K562 (cell line): Measurements from ENCODE around the gene IGF1R. TPM values are rescaled to one million over a fixed set of nuclear protein-coding genes. Genes with fewer than 3 reads are reported as not detected.

Source experiments
- ATAC-seq: fragments of 200-7000 bp; cut with Tn5 transposase; 3 replicates; pipeline ENCODE4 v1.9.1; 2020; ENCODE audit warnings: moderate library complexity
- BruUV-seq: library from RNA; stranded (reverse); fragments of 400-500 nt; replicated peaks from 2 replicates; lab custom pipeline; 2021; lab: Mats Ljungman, UMichigan
- CTCF ChIA-PET: fragments of 300-600 bp; formaldehyde crosslinking; extraction: SDS; loops from one replicate; lab custom pipeline; 2021; ENCODE audit warnings: low intra/inter-chr PET ratio; lab: Yijun Ruan, JAX
- POLR2A ChIA-PET: fragments of 300-600, 350-650 bp; sonication (Branson Sonifier 250); formaldehyde crosslinking; extraction: SDS; loops from one replicate; lab custom pipeline; 2021; ENCODE audit warnings: antibody characterized with exemption, inconsistent platforms; lab: Yijun Ruan, JAX
- DNase-seq, 4 experiments: peaks; one replicate each; pipeline versions ENCODE4 v3.0.0 to v3.0.0-alpha.2; 2011 to 2018; ENCODE audit warnings: low spot score in 3 of 4, mixed read lengths in 3 of 4; ENCODE audit errors: extremely low read depth in 1 of 4
- FAIRE-seq: peaks from 2 replicates; lab custom pipeline; 2011; peaks lifted over from hg19 to GRCh38; lab: Jason Lieb, UNC
- H2AFZ ChIP-seq: 2 replicates; pipeline ENCODE4 v1.6.0; 2011; ENCODE audit warnings: low read depth, low read length, control low read depth, inconsistent platforms
- H3K27ac ChIP-seq: fragments of 200-600 bp; 3 replicates; pipeline ENCODE4 v1.8.0; 2011; ENCODE audit warnings: low read depth, mild to moderate bottlenecking, control low read depth, inconsistent platforms, low read length, moderate library complexity, mixed read lengths; ENCODE audit errors: extremely low read depth
- H3K27me3 ChIP-seq, 2 experiments: fragments of 300-600 bp in 1 of 2; 2 replicates in 1 of 2; 3 replicates in 1 of 2; pipeline versions ENCODE4 v1.6.0 to v1.8.0; 2011; ENCODE audit warnings: inconsistent platforms in 2 of 2, low read length in 2 of 2, mild to moderate bottlenecking in 1 of 2, mixed read lengths in 1 of 2, moderate library complexity in 1 of 2; ENCODE audit not compliant: control insufficient read depth in 2 of 2, insufficient read depth in 2 of 2
- H3K36me3 ChIP-seq: fragments of 300-600 bp; 3 replicates; pipeline ENCODE4 v1.8.0; 2011; ENCODE audit warnings: mild to moderate bottlenecking, low read length, inconsistent platforms; ENCODE audit not compliant: control insufficient read depth, insufficient read depth
- H3K4me1 ChIP-seq, 2 experiments: fragments of 200-600 bp in 1 of 2; replicated peaks in 1 of 2; 2 replicates in 1 of 2; 3 replicates in 1 of 2; pipeline versions ENCODE4 v1.5.1 to v1.8.0; 2011; ENCODE audit warnings: inconsistent platforms in 2 of 2, low read length in 2 of 2, mild to moderate bottlenecking in 1 of 2, mixed read lengths in 1 of 2, moderate library complexity in 1 of 2; ENCODE audit not compliant: control insufficient read depth in 2 of 2, insufficient read depth in 2 of 2
- H3K4me2 ChIP-seq: 2 replicates; pipeline ENCODE4 v1.6.1; 2011; ENCODE audit warnings: low read length, control low read depth, inconsistent platforms, mixed read lengths; ENCODE audit not compliant: insufficient read depth
- H3K4me3 ChIP-seq: fragments of 200-600 bp; sonication (generic), shearing (Covaris generic); 2 replicates; pipeline ENCODE4 v1.5.1; 2016; ENCODE audit warnings: control low read depth, inconsistent platforms
- H3K79me2 ChIP-seq: fragments of 200-600 bp; 3 replicates; pipeline ENCODE4 v1.8.0; 2011; ENCODE audit warnings: low read length, inconsistent platforms; ENCODE audit not compliant: control insufficient read depth, insufficient read depth
- H3K9ac ChIP-seq, 2 experiments: 2 replicates each; pipeline versions ENCODE4 v1.6.0 to v1.6.1; 2011; ENCODE audit warnings: low read depth in 2 of 2, low read length in 2 of 2, control low read depth in 1 of 2, inconsistent platforms in 1 of 2, mild to moderate bottlenecking in 1 of 2, mixed read lengths in 1 of 2; ENCODE audit not compliant: insufficient read depth in 1 of 2
- H3K9me1 ChIP-seq: one replicate; pipeline ENCODE4 v1.6.0; 2011; ENCODE audit warnings: inconsistent platforms, mild to moderate bottlenecking, low read length, moderate library complexity; ENCODE audit not compliant: control insufficient read depth, insufficient read depth
- H3K9me3 ChIP-seq: replicated peaks from 2 replicates; pipeline ENCODE4 v1.5.1; 2011; ENCODE audit warnings: low read depth, low read length, inconsistent platforms; ENCODE audit not compliant: control insufficient read depth, insufficient read depth
- H4K20me1 ChIP-seq: replicated peaks from 2 replicates; pipeline ENCODE4 v1.6.1; 2011; ENCODE audit warnings: low read length, inconsistent platforms, mixed read lengths; ENCODE audit not compliant: control insufficient read depth, insufficient read depth
- BCOR ChIP-seq: fragments of 450-650 bp; IDR thresholded peaks from 2 replicates; pipeline ENCODE4 v1.6.1; 2016
- EZH2 ChIP-seq: IDR thresholded peaks from 2 replicates; pipeline ENCODE4 v1.6.1; 2012; ENCODE audit warnings: low read depth, mild to moderate bottlenecking, inconsistent platforms, low read length, borderline replicate concordance
- HNRNPH1 ChIP-seq: fragments of 200-400 bp; formaldehyde crosslinking; optimal IDR thresholded peaks from 2 replicates; pipeline ENCODE3; 2017; ENCODE audit warnings: low read depth, mild to moderate bottlenecking, low read length, moderate library complexity
- LCOR ChIP-seq: sonication (generic); formaldehyde crosslinking; IDR thresholded peaks from 2 replicates; pipeline ENCODE4 v1.8.0; 2022; ENCODE audit warnings: mild to moderate bottlenecking, missing genetic modification reagents
- NFYB ChIP-seq: IDR thresholded peaks from 2 replicates; pipeline ENCODE4 v1.6.1; 2011; ENCODE audit warnings: mild to moderate bottlenecking, moderate library complexity; ENCODE audit not compliant: insufficient read length; ENCODE audit errors: extremely low read depth
- NR2C1 ChIP-seq, 2 experiments: fragments of 450-650 bp; IDR thresholded peaks; 2 replicates each; pipeline ENCODE4 v1.6.1; 2017; ENCODE audit warnings: mild to moderate bottlenecking in 2 of 2, antibody characterized with exemption in 1 of 2, inconsistent platforms in 1 of 2, missing compliant biosample characterization in 1 of 2, missing genetic modification characterization in 1 of 2
- PCBP1 ChIP-seq: fragments of 200-400 bp; formaldehyde crosslinking; IDR thresholded peaks from 2 replicates; pipeline ENCODE4 v1.6.1; 2018; ENCODE audit warnings: mild to moderate bottlenecking, low read depth, low read length; ENCODE audit not compliant: poor library complexity, severe bottlenecking
- SMAD3 ChIP-seq: fragments of 450-650 bp; formaldehyde crosslinking; conservative IDR thresholded peaks from 2 replicates; pipeline ENCODE4 v1.4.0; 2020; ENCODE audit warnings: mild to moderate bottlenecking
- SRSF1 ChIP-seq: fragments of 200-400 bp; formaldehyde crosslinking; IDR thresholded peaks from 2 replicates; pipeline ENCODE4 v1.6.1; 2017; ENCODE audit warnings: mild to moderate bottlenecking, low read depth, low read length, moderate library complexity
- ZNF175 ChIP-seq: fragments of 200-800 bp; sonication (Bioruptor generic); IDR thresholded peaks from 2 replicates; pipeline ENCODE4 v1.6.1; 2016; ENCODE audit warnings: low read depth, mild to moderate bottlenecking, missing genetic modification characterization, missing compliant biosample characterization
- WGBS: fragments of 100-300 bp; shearing (Covaris generic); methylation state at CpG from one replicate; pipeline ENCODE4 v1.1.6; 2016; ENCODE audit warnings: low coverage, mixed read lengths; ENCODE audit not compliant: insufficient coverage; ENCODE audit errors: missing lambda C conversion rate; 5-methylcytosine and 5-hydroxymethylcytosine counted together
- in situ Hi-C: fragments of 300-500 bp; cut with MboI; formaldehyde crosslinking; loops from 4 replicates; pipeline ENCODE4 v1.15.0; 2018; ENCODE audit warnings: inconsistent platforms, mixed read lengths
- intact Hi-C: fragments of 100-400 bp; cut with micrococcal nuclease; formaldehyde crosslinking; loops from 2 replicates; pipeline ENCODE4 v1.14.2; 2022
- polyA plus RNA-seq, 8 experiments: library from polyadenylated mRNA; depleted of rRNA in 4 of 8; stranded (reverse) in 5 of 8; unstranded in 3 of 8; fragments of >200 nt; fragmentation: Nextera tagmentation in 2 of 8; fragmentation: Illumina TruSeq in 1 of 8; extraction: Ambion mirVana in 2 of 8; extraction: Trizol in 1 of 8; gene quantifications; 2 replicates each; pipeline versions ENCODE4 v1.2.1 to v1.2.3, GENCODE V29; 2011 to 2014; ENCODE audit warnings: inconsistent platforms in 1 of 8, missing spikeins in 1 of 8
- total RNA-seq, 7 experiments: library from RNA; depleted of rRNA in 6 of 7; stranded (reverse); fragments of >200 nt in 6 of 7; fragmentation: Illumina TruSeq in 2 of 7; extraction: Trizol in 2 of 7; gene quantifications; 2 replicates each; pipeline versions ENCODE4 v1.2.1 to v1.2.3, GENCODE V29; 2011 to 2021; ENCODE audit warnings: low replicate concordance in 1 of 7
- TF ChIP-seq, protein P1 (sequence below): fragments of 450-650 bp; IDR thresholded peaks from 2 replicates; pipeline ENCODE4 v1.7.1; 2018; ENCODE audit warnings: mild to moderate bottlenecking, low read depth; ENCODE audit not compliant: partially characterized antibody
- TF ChIP-seq, protein P2 (sequence below): sonication (generic); formaldehyde crosslinking; IDR thresholded peaks from 2 replicates; pipeline ENCODE4 v1.8.1; 2023; ENCODE audit warnings: mild to moderate bottlenecking, missing genetic modification reagents, moderate library complexity

The IGF1R gene
- total and polyA plus RNA-seq, 9 of the 15 experiments (the other 6 are each of a cell fraction or from before 2014, with no cell fraction given) = 0.35 to 8.0 (median 1.6) TPM

GRCh38 chr15:98953000-98953787 is 304.9 kb downstream of the IGF1R start:
- H3K27ac ChIP-seq = no peak overlapping the region
- ChIA-PET CTCF (no interaction called here), POLR2A (no interaction called here)
- H3K9me1 ChIP-seq = no peaks in the 10 kb centered on the region
- WGBS = 2% methylated on average over 19 of the region's 19 CpGs
- no peak overlapping the region for H3K4me2 ChIP-seq
- no peaks in the 10 kb centered on the region; the same call in 1 of the 2 replicates for H4K20me1 ChIP-seq
- ATAC-seq = peak; percentile 31; the same call in 1 of the 3 replicates
- H3K4me3 ChIP-seq = no peak overlapping the region
- in situ Hi-C loops (no loop called here), intact Hi-C loops (no loop called here)
- H3K27me3 ChIP-seq = peaks cover 7 to 56% of the 10 kb centered on the region in 2 experiments; a peak in 4 of 5 replicates
- DNase-seq = peak in 1 of 4 experiments; percentile 4
- H3K4me1 ChIP-seq = peaks cover 0 to 7% of the 10 kb centered on the region in 2 experiments; a peak in 2 of 5 replicates
- H3K36me3 ChIP-seq = no peaks in the 10 kb centered on the region
- BruUV-seq = no TSS peak
- TF ChIP-seq NR2C1 (IDR thresholded peaks at IDR 0.05) (no peak), NR2C1 (tag; IDR thresholded peaks at IDR 0.05) (no peak), ZNF175 (no peak), SMAD3 (no peak), EZH2 (no peak), HNRNPH1 (no peak), NFYB (no peak), PCBP1 (no peak), BCOR (no peak), SRSF1 (no peak), LCOR (CRISPR knock-in tag) (no peak)
- TF ChIP-seq, protein P1, sequence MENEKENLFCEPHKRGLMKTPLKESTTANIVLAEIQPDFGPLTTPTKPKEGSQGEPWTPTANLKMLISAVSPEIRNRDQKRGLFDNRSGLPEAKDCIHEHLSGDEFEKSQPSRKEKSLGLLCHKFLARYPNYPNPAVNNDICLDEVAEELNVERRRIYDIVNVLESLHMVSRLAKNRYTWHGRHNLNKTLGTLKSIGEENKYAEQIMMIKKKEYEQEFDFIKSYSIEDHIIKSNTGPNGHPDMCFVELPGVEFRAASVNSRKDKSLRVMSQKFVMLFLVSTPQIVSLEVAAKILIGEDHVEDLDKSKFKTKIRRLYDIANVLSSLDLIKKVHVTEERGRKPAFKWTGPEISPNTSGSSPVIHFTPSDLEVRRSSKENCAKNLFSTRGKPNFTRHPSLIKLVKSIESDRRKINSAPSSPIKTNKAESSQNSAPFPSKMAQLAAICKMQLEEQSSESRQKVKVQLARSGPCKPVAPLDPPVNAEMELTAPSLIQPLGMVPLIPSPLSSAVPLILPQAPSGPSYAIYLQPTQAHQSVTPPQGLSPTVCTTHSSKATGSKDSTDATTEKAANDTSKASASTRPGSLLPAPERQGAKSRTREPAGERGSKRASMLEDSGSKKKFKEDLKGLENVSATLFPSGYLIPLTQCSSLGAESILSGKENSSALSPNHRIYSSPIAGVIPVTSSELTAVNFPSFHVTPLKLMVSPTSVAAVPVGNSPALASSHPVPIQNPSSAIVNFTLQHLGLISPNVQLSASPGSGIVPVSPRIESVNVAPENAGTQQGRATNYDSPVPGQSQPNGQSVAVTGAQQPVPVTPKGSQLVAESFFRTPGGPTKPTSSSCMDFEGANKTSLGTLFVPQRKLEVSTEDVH = no peak
- TF ChIP-seq, protein P2, sequence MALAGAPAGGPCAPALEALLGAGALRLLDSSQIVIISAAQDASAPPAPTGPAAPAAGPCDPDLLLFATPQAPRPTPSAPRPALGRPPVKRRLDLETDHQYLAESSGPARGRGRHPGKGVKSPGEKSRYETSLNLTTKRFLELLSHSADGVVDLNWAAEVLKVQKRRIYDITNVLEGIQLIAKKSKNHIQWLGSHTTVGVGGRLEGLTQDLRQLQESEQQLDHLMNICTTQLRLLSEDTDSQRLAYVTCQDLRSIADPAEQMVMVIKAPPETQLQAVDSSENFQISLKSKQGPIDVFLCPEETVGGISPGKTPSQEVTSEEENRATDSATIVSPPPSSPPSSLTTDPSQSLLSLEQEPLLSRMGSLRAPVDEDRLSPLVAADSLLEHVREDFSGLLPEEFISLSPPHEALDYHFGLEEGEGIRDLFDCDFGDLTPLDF (CRISPR knock-in tag) = no peak
- no peak overlapping the region for H3K9ac ChIP-seq
- no peaks in the 10 kb centered on the region for H3K79me2 ChIP-seq
- no peak for FAIRE-seq
- no peaks in the 10 kb centered on the region for H3K9me3 ChIP-seq
- no peak overlapping the region for H2AFZ ChIP-seq
